Inflammatory macrophage (primary cell): ENCODE results near the gene GLT8D2.

ENCODE experiments used
- DNase-seq, 2 donors: peaks; one replicate each; pipeline ENCODE4 v3.0.0-alpha.2; 2020 to 2022
- total RNA-seq, 18 experiments: gene quantifications; one replicate each; lab custom pipeline; 2026; ENCODE audit warnings: mixed read lengths in 6 of 18, inconsistent platforms in 2 of 18; lab: John Stamatoyannopoulos, UW

Gene GLT8D2, protein sequence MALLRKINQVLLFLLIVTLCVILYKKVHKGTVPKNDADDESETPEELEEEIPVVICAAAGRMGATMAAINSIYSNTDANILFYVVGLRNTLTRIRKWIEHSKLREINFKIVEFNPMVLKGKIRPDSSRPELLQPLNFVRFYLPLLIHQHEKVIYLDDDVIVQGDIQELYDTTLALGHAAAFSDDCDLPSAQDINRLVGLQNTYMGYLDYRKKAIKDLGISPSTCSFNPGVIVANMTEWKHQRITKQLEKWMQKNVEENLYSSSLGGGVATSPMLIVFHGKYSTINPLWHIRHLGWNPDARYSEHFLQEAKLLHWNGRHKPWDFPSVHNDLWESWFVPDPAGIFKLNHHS
- total RNA-seq = 0 to 0.41 (median 0.11) reads per million in 18 experiments

DNA sequence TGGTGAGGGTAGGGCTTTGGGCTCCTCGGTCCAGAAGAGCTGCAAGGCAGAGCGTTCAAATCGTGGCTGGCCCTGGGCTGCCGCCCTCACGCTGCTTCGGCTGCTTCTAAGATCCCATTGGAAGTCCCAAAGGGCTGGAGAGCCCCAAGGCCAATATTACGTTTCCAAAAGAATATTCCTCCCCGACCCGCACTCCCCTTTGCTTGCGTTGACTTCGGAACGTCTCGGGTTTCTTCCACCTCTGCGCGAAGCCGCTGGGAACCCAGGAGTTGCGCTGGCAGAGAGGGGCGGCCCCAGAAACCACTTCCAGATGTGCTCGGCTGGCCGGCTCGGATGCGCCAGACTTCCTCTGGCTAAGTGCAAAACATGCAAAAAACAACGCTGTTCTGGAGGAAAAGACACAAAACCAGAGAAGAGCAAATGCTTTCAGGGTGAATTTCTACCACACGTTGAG is at the start of gene GLT8D2:
Gene GLT8D2, minus strand, starts transcription at position 285 of the 454 bp plus-strand sequence. CDS start 30,539 bp downstream, outside the sequence.
- peak in 1 of 2 donors; percentile 17 for DNase-seq

DNA sequence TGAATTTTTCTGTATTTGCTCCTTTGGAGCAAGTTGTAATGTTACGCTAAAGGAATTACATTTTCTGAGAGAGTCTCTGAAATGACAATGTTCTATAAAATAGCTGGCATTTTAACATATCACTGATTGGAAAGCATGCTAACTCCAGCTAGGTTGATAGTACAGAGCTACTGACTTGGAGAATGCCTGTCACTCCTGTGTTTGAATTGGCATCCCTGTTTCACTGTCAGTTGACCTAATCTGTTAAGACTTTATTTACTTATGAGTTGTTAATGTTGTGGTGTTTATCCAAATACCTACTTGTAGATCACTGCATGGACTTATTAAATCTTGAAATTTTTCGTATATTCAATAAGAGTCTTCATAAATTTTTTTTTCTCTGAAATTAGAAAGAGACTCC is 48.0 kb upstream of the GLT8D2 start:
- DNase-seq = no peak

DNA sequence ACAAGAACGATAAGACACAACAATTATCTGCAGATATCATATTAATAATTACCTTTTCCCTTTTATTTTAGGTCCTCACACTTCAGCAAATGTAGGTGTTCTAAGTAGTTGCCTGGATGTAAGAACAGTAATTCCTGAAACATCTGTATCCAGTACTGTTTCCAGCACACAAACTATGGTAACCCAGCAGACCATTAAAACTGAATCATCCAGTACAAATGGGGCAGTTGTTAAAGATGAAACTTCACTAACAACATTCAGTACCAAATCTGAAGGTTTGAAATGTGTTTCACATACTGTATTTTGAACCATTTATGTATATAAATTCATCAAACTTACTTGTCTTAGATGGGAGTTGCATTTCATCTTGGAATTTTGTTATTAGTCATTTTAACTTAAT is 45.3 kb upstream of the GLT8D2 start:
- no peak for DNase-seq

DNA sequence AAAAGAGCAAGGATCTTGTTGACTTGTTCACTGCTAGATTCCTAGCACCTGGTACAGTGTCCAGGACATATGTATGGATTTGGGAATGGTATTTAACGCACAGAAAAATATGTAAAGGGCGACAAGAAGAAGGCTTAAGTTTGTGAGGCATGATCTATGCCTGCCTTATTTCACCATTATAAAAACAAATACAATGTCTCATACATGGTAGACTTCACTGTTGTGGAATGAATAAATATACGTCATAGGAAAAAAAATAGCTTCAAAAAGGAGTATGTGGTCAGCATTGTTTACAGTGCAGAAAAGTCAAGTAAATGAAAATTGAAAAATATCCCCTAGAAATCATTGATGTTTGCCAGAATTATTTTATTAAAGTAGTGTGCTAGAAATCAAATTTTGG is 44.3 kb upstream of the GLT8D2 start:
- DNase-seq = no peak

DNA sequence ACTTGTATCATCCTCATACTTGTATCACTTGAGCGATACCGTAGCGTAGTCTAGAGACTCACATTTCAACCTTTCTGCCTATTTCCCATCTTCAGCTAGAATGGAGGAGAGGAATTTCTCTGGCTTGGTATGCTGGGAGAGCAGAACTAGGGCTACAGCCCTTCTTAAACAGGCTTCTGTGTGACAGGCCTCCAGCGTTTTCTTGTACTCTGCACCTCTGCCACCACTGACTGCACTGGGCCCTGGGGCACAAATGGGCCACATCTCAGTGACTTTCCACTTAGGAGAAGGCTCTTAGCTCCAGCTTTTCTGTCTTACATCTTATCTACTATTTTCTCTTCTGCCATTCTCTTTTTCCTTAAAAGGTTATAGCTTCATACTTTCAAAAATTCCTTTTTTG is 41.1 kb upstream of the GLT8D2 start:
- no peak for DNase-seq

DNA sequence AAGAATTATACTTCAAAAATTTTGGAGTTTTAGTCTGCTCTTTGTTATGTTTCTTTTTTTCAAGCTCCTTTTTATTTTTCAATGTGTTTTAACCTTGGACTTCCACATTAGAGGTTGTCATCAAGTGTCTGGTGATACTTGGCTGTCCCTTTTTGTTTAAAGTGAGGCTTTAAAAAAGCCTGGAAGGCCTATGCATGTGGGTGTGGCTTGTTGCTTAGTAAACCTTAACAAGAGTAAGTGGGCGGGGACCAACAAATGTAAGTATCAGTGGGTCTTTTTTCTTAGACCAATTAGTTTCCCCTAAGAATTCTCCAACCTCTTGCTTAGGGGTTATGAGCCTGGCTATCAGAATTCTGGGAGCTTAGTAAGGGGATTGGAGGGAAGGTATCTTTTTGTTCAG is 40.7 kb upstream of the GLT8D2 start:
- DNase-seq = no peak

DNA sequence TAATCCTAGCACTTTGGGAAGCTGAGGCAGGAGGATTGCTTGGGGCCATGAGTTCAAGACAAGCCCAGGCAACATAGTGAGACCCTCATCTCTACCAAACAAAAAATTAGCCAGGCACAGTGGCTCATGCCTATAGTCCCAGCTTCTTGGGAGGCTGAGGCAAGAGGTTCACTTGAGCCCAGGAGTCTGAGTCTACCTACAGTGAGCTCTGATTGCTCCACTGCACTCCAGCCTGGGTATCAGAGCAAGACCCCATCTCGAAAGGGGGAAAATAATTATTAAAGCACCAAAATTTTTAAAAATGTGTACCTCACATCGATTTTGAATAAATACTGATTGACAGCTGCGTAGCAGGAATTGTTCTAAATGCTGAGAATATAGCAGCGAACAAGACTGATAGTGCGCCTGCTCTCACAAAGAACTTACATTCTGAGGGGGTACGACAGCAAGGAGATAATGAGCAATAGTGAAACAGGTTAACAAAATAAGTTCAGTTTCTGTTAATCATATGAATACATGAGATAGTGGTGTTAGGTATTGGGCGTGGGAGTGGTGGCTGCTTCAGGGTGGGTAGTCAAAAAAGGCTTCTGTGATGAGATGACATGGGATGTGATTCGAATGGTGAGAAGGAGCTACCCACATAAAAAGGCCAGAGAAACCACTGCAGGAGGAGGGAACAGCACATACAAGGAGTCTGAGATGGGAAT is 33.9 kb upstream of the GLT8D2 start:
- no peak for DNase-seq

DNA sequence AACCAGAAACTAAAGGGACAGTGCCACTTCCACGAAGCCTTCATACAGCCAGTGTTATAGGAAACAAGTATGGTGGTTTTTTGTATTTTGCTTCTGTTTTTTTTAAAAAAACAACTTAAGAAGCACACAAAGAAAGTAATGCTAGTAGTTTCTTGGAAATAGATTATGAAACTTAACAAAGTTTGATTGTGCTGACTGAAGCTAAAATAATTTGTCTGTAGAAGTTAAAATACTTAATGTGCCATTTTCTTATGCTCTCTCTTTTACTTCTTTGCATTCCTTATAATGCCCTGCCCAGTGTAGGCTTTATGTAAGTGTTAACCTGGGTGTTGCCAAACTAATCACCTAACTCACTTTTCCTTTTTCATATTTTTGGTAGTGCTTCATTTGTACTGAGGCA is 30.8 kb upstream of the GLT8D2 start:
- no peak for DNase-seq

DNA sequence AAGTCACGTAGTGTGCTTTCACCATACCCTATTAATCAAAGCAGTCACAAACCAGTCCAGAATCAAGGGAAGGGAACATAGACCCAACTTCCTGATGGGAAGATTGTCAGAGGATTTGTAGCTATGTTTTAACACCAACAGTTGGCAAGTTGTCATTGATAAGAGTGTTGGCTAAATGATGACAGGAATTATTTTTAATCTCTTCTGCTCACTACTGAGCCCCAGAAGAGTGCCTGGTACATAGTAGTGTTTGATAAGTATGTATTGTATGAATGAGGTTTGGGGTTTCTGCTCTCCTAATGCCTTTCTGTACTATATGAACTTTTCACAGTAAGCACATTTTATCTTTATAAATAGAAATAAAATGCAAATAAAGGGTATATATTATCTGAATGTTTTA is 29.0 kb upstream of the GLT8D2 start:
- DNase-seq = no peak

DNA sequence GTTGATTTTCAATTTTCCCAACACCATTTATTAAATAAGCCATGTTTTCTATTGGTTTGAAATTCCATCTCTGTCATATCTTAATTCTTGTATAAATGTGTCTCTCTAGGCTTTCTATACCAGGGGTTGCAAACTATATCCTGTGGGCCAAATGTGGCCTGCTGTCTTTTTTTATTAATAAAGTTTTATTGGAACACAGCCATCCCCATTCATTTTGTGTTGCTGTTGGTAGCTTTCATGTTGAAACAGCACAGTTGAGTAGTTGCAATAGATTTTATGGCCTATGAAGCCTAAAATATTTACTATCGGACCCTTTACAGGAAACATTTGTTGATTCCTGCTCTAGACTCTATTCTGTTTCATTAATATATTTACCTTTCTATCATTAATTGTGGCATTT is 23.7 kb upstream of the GLT8D2 start:
- DNase-seq = no peak

DNA sequence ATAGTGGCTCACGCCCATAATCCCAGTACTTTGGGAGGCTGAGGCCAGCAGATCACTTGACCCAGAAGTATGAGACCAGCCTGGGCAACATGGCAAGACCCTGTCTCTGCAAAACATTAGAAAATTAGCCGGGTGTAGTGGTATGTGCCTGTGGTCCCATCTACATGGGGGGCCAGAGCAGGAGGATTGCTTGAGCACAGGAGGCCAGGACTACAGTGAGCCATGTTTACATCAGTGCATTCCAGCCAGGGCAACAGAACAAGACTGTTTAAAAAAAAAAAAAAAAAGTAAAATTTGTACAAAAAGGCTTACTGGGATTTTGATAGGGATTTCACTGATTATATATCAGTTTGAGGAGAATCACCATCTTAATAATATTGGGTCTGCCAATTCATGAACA is 22.1 kb upstream of the GLT8D2 start:
- no peak for DNase-seq

DNA sequence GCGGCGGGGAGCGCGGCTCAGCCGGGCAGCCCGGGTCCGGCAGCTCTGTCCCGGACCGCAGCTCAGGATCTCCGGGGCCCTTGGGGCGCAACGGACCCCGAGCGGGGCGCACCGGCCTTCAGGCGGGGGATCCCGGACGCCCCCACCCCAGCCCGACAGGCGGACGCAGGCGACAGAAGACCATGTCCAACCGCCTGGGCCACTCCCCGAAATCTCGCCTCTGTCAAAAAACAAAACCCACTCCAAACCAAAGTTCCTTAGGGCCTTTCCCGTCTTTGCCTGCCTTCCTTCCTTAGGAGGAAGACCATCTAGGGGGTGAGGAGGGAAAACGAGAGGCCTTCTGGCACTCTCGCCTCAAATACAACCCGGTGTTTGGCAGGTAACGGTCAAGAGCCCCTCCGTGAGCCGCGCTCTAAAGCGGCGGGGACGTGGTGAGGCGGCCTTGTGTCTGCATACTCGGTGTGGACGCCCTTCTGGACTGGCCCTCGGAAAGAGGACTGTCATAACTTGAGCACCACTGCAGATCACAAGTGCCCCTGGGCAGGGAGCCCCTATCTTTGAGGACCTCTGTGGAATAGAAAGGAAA is 14.9 kb upstream of the GLT8D2 start:
- DNase-seq = peak; percentile 2 to 4

DNA sequence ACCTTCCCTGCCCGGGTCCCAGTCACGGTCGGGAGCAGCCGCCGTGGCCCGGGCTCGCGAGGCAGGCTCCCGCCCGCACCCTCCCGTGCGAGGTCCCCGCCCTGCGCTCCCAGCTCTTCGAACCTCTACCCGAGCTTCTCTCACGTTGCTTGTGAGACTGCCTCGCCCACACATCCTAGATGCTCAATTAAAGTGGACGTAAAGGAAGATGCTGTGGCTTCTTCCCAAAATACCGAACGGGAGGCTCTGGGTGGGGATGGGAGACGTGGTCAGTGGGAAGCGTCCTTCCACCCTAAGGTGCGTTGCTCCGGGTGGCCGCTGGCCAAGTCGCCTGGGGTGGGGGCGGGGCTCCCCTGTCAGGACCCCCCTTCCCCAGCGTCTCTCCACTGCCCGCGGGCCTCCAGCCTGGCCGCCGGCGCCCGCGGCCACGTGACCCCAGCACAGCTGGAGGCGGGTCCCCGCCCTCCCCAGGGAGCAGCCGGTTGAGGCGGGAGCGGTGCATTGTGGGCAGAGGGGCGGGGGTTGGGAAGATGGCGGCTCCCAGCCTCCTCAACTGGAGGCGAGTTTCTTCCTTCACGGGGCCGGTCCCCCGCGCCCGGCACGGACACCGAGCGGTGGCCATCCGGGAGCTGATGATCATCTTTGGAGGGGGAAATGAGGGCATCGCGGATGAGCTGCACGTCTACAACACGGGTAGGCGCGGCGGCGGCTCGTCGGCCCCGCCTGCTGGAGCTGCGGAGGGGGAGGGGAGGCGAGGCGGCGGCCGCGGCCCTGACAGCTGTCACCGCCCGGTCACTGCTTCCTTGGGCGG is 14.2 kb upstream of the GLT8D2 start, which contains the start of gene HCFC2:
Gene HCFC2, plus strand, starts transcription at position 501 of the 811 bp plus-strand sequence. Its CDS starts 30 bp downstream, at position 531.
- DNase-seq = peak; percentile 88 to 92

DNA sequence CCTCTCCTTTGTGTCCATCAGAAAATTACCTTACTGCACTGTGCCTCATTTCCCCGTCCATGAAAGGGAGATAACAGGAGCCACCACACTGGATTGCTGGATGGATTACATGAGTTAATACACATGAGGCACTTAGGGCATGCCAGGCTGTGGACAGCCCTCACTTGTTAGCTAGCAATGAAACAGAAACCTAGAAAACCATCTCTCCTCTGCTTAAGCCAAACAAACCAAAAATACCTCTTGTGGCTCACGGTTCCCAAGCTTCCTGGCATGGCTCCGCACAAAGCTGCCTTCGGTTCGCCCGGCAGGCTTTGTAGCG is 13.7 kb upstream of the GLT8D2 start:
- peak in 1 of 2 donors; percentile 8 for DNase-seq

DNA sequence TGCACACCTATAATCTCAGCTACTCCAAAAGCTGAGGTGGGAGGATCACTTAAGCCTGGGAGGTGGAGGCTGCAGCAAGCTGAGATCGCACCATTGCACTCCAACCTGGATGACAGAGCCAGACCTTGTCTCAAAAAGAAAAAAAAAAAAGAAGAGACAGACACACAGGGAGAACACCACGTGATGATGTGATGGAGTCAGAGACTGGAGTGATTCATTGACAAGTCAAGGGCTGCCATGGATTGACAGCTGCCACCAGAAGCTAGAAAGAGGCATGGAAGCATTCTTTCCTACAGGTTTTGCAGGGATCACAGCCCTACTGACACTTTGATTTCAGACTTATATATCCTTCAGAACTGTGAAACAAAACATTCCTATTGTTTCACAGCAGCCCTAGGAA is 10.8 kb upstream of the GLT8D2 start:
- no peak for DNase-seq

DNA sequence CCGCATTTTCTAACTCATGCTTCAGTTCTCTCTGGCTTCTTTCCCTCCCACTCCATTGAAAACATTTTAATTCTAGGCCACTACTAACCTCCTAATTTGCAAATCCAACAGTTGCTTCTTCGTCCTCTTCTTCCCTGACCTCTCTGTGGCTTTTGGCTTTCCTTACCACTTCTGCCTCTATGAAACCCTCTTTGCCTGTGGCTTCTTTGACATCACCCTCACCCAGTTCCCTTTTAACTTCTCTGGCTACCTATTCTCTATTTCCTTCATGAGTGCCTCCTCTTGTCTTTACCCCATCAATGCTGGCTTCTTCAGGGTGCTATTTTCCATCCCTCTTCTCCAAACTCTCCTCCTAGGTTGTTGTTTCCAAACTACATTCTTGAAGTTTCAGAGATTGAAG is 10.0 kb upstream of the GLT8D2 start:
- peak; percentile 11 to 23 for DNase-seq

DNA sequence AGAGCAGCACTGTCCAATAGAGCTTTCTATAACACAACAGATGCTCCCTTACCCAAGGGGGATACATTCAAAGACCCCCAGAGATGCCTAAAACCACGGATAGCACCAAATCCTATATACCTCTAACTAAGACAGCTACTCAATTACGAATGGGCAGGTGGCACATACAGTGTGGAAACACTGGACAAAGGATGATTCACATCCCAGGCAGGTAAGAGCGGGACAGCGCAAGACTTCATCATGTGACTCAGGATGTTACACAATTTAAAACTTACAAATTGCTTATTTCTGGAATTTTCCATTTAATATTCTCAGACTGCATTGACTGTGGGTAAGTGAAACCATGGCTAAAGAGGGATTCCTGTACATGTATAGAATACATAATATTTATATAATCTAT is 8.8 kb upstream of the GLT8D2 start:
- no peak for DNase-seq

DNA sequence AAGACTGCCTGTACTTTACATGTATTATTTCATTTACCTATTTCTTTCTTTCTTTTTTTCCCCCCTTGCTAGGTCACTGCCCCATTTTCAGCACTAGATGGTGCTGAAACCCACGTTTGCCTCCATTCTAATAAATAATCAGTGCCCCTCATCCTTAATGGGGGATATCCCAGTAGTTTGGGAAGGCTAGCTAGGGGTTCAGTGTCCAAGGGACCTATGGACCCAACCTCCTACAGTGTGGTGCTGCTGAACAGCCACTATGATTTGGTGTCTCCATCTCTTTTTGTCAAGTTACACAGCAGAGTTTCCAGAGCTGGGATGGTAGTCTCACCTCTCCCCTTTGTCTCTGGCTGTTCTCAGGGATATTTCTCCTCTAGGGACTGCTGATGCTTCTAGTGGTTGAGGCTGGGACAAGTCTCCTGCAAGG is 7.8 kb upstream of the GLT8D2 start:
- DNase-seq = no peak

DNA sequence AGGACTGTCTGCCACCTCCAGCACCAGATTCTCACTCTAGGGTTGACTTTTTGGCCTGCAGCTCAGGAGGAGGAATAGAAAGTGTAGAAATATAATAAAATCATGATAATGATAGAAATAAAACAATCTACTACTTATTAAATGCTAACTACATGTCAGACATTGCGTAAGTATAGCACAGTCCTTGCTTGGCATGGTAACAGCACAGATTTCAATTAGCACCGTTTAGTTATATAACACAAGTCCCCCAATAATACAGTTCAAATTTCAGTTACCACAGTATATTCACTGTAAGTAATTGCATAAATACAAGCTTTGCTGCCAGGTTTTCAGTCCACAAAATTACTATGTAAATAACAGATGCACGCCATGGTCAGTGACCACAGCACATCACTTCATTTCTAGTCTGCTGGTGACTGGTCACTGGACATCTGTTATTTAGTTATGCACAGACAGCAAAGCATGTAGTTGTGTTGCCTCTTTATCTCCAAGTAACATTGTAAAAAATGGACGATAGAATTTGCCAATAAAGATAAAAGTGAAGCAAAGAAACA is 6.5 kb upstream of the GLT8D2 start:
- DNase-seq = no peak

DNA sequence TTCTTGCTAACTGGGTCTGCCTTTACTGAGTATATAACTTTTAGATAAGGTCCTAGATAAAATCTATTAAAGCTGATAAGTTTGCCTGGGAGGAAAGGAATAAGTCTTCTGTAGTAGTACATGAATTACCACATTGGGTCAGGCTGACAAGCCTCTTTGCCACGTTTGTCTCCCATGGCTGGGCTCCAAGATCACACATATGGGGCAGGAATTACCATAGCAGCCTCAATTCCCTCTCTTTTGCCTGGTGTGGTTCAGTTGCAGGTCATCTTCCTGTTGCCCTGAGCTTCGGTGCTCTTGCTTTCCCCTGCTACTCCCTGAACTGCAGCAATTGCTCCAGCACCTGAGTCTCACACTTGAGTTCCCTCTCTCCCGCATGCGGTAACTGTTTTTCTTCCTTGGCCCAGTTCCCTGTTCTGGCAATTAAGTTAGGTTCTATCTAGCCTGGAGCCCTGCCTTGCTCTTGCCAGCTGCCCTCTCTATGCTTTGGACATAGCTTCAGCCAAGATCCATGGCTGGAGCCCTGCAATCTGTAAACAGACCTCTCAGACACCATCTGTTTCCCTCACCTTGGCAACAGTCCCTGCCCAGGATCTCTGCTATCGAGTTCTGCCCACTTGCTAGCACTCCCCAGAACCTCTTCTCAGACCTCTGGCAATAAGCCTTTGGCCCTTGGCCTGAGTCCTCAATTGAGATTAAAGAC is 5.8 kb upstream of the GLT8D2 start:
- DNase-seq = no peak

DNA sequence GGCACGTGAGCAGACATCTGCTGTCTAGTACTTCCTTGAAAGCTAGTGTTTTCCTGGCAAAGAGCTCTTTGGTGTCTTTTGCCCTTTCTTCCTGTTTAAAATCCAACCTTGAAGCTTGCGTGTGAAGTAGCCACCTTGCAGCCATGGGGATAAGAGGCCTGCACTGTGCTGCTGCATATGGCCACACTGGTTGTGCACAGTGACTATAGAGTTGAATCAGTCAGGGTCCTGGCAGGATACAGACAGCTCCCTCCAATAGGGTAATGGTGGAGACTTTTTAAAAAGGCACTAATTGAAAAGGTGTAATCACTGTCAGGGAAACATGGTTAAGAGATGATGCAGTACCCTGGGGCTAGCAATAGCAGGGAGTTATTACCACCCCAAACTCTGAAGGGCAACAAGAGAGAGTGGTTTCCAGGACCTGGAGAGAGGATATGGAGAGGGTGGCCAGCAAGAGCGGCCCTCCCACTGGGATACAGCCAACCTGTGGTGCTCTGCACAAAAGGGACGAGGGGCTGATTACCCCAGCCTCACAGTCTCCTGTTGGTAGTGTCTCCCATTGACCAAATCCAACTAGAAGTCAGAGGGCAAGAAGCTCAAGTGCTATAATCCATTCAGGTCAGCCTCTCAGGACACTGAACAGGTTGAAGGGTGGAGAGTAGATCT is 4.8 kb upstream of the GLT8D2 start:
- no peak for DNase-seq
